ENCODE data around the gene VGLL4.
"Not testable (repeated sequence)": the region's sequence is repeated elsewhere in the genome, so short reads cannot be mapped to it uniquely, and the experiment has no call there.

VGLL4 gene

GRCh38 chr3:11535243-11535960 is 108.3 kb downstream of the VGLL4 start:
- no peak for DNase-seq (ENCODE audit: low read depth in 3 of 3)

- DNase-seq (ENCODE audit: low read depth in 3 of 3): no peak
These were observed 109.0 kb downstream of the VGLL4 start for GRCh38 chr3:11534793-11535101.

- DNase-seq (ENCODE audit: low read depth in 3 of 3): no peak
These were observed 109.5 kb downstream of the VGLL4 start for GRCh38 chr3:11534011-11534792.

- DNase-seq (ENCODE audit: low read depth in 3 of 3): no peak
These were observed 110.8 kb downstream of the VGLL4 start for GRCh38 chr3:11532931-11533391.

- DNase-seq (ENCODE audit: low read depth in 3 of 3): no peak
These were observed 113.5 kb downstream of the VGLL4 start for GRCh38 chr3:11530153-11530721.

- no peak for DNase-seq (ENCODE audit: low read depth in 3 of 3)
These were observed 114.4 kb downstream of the VGLL4 start for GRCh38 chr3:11529281-11529680.

- not testable (repeated sequence) for DNase-seq (ENCODE audit: low read depth in 3 of 3)
These were observed 117.6 kb downstream of the VGLL4 start for GRCh38 chr3:11526121-11526520.

GRCh38 chr3:11523572-11524101 is 120.1 kb downstream of the VGLL4 start:
- no peak for DNase-seq (ENCODE audit: low read depth in 3 of 3)

- no peak for DNase-seq (ENCODE audit: low read depth in 3 of 3)
These were observed 120.7 kb downstream of the VGLL4 start for GRCh38 chr3:11522953-11523571.

GRCh38 chr3:11522398-11522715 is 121.4 kb downstream of the VGLL4 start:
- no peak for DNase-seq (ENCODE audit: low read depth in 3 of 3)

GRCh38 chr3:11521167-11521566 is 122.5 kb downstream of the VGLL4 start:
- no peak for DNase-seq (ENCODE audit: low read depth in 3 of 3)

- DNase-seq (ENCODE audit: low read depth in 3 of 3): no peak
These were observed 126.1 kb downstream of the VGLL4 start for GRCh38 chr3:11517601-11518000.

- no peak for DNase-seq (ENCODE audit: low read depth in 3 of 3)
These were observed 129.4 kb downstream of the VGLL4 start for GRCh38 chr3:11514191-11514821.

GRCh38 chr3:11513817-11514135 is 129.9 kb downstream of the VGLL4 start:
- no peak for DNase-seq (ENCODE audit: low read depth in 3 of 3)

GRCh38 chr3:11513125-11513816 is 130.4 kb downstream of the VGLL4 start:
- not testable (repeated sequence) for DNase-seq (ENCODE audit: low read depth in 3 of 3)

- DNase-seq (ENCODE audit: low read depth in 3 of 3): not testable (repeated sequence)
These were observed 132.1 kb downstream of the VGLL4 start for GRCh38 chr3:11511606-11512005.

GRCh38 chr3:11510356-11510755 is 133.4 kb downstream of the VGLL4 start:
- DNase-seq (ENCODE audit: low read depth in 3 of 3): no peak

GRCh38 chr3:11510001-11510340 is 133.7 kb downstream of the VGLL4 start:
- no peak for DNase-seq (ENCODE audit: low read depth in 3 of 3)

GRCh38 chr3:11509173-11510000 is 134.3 kb downstream of the VGLL4 start:
- no peak for DNase-seq (ENCODE audit: low read depth in 3 of 3)

- no peak for DNase-seq (ENCODE audit: low read depth in 3 of 3)
These were observed 135.2 kb downstream of the VGLL4 start for GRCh38 chr3:11508346-11509172.
